Stimulated activated CD8-positive, alpha-beta memory T cell treated with anti-CD3 and anti-CD28 coated beads, Interleukin-2, amount 100 ng/mL, for 1 hour (primary cell): ENCODE results near the gene DLG2.

Source experiments
- DNase-seq, 2 donors: peaks; one replicate each; pipeline ENCODE4 v3.0.0-alpha.2; 2020; ENCODE audit warnings: low read depth in 2 of 2

Gene DLG2

DNA sequence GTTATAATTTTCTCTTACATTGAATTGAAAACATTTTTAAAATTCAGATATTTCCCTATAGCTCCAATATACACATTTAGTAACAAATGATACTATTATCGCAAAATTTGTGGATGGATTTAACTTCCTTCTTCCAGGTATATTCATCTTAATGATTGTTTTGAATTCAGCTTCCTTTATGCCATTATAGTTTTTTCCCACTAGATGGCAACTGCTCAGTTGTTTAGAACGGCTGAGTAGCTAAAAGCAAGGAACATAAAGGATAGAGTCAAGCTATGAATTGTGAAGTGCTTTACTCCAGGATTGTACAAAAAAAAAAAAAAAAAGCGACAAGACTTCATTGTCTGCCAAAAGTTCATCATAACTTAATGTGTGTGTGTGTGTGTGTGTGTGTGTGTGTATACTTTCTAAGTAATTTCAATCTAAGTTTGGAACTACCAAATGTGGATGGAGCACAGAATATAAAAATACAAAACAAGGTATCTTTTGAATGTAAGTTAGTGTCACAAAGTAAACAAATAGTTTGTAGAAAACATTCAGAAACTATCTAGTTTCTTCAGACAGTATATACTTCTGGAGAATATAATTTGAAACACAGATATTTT, 846.4 kb downstream of the DLG2 start:
- DNase-seq: no peak

DNA sequence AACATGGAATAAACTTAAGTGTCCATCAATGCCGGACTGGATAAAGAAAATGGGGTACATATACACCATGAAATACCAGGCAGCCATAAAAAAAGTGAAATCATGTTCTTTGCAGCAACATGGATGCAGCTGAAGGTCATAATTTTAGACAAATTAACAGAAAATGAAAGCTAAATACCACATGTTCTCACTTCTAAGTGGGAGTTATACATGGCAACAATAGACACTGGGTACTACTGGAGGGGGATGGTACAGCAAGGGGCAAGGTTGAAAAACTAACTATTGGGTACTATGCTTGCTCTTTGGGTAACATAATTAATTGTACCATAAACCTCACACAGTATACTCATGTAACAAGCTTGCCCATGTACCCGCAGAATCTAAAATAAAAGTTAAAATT, 851.6 kb downstream of the DLG2 start:
- DNase-seq: no peak

DNA sequence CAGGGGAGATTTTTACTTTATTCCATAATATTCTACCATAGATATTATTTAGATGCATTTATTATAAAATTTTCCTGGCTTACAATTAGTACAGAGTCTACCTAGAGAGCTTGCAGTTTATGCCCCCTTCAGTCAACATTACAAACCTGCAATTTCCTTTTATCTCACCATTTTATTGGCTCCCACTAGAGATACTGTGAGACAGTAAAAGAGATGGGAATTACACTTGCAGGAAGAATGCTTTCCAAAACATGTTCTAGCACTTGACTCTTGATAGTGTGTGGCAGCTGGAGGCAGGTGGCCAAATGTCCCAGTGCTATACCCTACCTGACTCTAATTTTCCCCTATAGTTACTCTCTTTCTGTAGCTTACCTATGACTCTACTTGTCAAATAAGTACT, 863.2 kb downstream of the DLG2 start:
- no peak for DNase-seq

DNA sequence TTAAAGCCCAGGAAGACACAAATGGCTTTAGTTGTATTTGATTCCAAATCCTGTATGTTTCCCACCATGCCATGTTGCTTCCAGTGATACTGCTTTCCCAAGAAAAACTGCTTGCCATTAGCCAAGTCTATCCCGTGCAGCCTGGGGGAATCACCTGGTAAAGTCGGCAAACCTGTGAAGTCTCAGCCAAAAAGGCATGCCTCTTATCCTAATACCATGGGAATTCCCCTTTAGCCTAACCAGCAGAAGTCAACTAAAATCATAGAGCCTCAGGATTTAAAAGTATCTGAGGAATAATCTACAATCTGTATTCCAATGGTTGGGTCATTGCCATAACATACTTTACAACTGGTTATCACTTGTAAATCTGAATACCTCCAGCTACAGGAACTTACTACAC, 869.4 kb downstream of the DLG2 start:
- no peak for DNase-seq

DNA sequence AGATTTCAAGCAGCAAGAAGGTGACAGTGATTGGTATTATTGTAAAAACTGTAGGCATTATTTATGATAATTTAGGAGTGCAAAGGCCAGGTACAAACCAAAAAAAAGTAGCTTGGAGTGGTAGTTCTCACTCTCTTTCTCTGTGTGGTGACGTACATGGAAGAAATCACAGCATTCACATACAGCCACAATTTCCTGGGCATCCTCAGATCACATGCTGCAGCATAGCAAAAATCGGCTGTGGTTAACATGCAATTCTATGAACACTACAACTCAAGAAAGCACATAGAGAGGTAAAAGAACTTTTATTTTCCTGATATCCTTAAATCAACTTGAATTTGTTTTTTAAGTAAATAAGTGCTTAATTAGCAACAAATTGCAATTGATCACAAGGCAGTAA, 875.8 kb downstream of the DLG2 start:
- DNase-seq: no peak

DNA sequence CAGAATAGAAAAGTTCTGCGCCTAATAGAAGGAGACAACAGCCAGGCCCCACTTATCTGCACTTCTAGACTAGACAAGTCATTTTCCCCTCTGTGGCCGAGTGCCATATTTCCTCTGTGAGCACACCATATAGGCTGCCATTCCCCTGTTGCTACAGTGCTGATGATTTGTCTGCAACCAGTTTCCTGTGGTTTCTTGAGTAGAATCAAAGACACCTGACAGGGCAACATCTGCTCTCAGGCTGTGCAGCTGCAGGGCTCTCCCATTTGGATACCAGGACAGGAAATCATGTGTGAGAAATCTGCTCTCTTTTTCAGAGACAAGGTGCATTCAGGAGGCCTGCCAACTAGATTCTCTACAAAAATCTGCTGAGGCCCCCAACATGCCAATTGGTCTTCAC, 879.3 kb downstream of the DLG2 start:
- DNase-seq: no peak

DNA sequence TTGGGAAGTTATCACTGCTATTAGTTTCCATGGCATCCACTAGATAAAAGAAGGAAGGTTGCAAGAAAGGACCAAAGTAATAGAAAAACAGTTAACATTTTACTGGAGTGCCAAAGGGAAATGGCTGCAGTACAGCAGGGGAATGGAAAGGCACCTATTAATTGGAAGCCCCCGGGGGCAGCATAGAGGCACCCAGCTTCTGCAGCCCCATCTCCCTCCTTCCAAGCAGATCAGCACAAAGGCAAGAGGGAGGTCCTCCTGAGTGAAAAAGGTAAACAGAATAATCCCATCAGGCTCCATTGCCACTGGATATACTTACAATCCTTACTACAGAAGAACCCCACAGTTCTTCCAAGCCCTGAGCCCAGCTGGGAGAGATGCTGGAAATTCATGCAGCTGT, 887.1 kb downstream of the DLG2 start:
- DNase-seq: no peak

DNA sequence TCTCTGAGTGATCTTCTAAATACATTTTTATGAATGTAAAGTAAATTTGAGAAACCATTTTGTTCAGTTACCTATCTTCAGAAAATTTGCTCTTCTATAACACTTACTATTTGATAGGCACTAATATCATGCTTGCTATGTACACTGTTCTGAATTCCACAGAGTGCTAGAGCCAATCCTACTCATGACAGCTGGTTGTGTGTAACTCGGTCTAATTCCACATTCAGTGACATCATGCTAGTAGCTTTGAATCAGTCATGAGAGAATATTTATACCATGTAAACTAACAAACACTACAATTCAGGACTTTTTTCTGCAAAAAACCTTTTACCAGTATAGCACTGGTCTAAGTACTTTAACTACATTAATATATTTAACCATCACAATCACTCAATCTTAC, 902.9 kb downstream of the DLG2 start:
- no peak for DNase-seq

DNA sequence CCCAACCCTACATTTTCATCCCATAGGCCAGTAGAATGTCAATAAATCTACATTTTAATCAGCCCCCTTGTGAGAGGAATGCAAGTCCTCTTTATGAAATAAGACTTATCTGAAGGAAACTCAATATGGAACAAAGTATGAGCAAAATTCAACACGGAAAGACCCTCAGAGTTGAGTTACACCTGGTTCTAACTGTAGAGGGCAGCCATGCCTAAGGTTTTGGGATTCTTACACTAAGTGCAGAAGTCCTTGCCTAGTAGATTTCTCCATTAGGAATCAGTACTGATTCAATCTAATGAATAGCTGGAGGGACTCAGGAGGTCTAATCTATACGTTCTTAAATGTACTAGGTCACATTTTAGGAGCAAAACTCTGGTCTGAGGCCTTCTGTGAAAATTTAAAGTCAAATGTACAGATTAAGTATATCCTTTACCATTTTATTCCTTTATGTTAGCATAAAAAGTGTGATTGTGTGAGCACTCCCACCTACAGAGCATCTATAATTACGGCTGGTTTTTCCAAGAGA, 904.5 kb downstream of the DLG2 start:
- no peak for DNase-seq

DNA sequence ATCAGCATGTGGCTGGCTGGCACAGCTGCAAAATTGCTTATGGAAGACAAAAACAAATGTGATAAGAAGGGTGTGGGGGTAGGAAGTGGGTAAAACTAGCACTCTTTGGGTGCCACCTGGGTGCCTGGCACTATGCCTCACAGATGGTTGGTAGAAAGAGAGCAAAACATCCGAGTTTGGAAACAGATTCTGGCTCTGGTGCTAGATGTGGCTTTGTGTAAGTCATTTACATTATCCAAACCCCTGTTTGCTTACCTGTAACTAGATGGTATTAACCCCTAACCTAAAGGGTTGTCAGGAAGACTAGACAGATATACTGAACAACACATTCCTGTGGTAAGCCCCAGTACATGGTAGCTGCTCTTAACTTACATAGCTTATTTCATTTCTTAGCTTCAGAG, 905.6 kb downstream of the DLG2 start:
- DNase-seq: no peak

DNA sequence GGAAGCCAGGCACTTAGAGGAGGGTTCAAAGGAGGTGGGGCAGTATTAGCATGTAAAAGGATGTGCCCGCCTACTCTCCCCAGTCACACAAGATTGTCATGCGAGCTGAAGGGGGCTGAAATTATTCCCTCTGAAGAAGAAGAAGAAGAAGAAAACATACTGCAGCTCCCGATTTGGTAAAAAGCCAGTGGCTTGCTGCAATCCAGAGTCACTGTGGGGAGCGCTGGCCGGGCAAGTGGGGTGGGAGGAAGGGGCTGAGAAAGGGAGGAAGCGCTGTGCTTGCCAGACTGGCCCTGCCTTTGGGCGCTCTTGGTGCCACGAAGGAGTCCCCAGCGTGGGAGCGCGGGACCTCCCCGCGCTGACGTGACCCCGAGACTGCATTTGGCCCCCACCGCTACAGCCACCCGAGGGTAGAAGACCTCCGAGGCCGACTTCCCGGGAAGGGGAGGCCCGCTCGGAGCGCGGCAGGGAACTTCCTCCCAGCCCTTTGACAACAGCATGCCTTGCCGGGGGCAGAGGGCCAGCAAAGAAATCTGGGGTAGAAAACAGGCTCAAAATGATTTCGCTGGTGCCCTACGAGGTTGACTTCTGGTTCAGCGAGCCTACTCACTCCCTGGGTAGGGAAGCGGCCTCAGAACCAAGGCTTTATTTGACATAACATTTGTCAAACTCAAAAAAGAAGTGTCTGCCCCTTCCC, 906.3 kb downstream of the DLG2 start:
- DNase-seq: no peak

DNA sequence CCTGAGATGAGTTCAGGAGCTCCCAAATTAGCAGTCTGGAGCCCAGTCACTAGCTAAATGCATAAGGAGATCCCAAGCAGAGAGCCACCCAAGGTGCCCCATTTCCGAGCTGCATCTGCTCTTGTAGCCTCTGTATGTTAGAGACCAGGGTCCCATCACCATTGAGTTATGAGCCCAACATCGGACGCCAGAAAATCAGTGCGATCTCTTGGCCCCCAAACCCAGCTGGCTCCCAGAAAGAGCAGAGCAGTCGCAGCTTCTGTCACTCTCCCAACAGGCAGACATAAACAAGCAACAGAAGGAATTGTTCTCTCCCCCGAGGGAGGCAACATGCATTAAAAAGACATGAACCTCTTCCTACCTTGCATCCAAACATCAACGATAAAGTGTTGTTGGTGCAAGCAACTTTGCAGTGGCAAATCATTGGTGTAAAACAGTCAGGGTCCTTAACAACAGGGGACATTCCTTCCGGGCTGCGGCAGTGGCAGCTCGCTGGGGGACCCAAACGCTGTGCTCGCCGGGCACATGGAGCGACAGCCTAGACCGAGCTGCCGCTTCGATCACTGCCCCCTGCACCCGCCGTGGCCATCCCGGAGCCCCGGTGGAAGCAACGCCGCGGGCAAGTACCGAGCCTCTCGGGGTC, 907.1 kb downstream of the DLG2 start:
- no peak for DNase-seq

DNA sequence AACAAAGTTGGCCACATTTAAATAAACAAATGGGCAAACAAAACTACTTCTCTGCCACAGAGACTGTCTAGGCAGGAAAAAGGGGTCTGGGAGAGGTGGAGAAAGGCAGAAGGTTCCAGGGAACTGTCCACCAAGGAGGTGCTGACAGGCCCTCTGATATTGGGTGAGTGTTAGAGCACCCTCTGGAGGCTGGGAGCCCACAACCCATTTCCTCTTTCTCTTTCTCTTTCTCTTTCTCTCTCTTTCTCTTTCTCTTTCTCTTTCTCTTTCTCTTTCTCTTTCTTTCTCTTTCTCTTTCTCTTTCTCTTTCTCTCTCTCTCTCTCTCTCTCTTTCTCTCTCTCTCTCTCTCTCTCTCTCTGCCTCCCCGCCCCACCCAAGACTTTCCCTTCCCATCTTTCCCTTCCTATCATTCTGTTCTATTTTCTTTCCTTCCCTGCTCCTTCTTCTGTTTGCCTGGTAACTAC, 912.8 kb downstream of the DLG2 start:
- no peak for DNase-seq

DNA sequence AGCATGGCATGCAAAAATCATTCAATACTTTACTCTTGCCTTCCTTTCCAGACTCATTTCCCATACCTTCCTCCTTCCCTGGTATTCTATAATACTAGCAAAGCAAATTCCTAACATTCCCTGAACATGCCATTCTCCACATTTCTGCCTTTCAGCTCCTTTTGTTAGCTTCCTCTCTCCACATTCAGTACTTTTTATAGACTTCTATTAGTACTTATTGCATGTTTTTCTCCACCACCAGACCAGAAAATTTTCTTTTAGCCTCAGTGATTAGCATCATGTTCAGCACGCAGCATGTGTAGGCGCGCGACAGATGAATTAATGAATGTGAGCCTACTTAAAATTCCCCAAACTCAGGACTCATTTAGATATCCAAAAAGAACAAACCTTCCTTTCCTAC, 935.3 kb downstream of the DLG2 start:
- no peak for DNase-seq

DNA sequence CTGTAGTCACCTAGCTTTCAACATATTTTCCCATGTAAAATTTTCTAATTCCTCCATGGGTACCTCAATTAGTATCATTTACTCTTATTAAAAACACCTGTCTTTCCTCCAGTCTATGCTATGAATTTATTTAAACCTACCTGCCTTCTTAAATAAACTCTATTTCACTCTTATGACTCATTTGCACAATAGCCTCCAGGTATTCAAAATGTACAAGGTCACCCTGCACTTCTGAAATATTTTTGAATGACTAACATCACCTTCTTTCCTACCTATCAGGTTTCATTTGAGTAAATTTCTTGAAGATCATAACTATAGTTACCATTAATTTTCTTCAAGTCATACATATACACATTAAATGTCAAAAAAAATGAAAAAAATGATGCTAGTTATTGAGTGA, 939.7 kb downstream of the DLG2 start:
- DNase-seq: no peak

DNA sequence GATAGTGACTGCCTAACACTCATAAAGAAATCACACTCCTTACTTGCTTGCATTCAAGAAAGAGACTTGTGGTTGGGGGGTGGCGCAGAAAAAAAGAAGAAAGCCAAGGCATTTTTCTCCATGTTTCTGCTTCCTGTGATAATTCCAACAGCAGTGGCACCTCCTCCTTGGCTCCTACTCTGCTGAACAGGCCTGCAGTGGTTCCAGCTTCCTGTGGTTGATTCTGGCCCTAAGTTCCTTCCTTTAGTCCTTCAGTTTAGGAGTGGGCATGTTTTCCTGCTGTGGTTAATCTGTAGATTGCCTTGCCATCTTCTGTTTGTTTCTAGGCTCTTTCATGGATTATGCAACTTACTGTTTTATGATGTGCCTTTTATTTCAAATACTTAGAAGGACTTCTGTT, 940.4 kb downstream of the DLG2 start:
- no peak for DNase-seq

DNA sequence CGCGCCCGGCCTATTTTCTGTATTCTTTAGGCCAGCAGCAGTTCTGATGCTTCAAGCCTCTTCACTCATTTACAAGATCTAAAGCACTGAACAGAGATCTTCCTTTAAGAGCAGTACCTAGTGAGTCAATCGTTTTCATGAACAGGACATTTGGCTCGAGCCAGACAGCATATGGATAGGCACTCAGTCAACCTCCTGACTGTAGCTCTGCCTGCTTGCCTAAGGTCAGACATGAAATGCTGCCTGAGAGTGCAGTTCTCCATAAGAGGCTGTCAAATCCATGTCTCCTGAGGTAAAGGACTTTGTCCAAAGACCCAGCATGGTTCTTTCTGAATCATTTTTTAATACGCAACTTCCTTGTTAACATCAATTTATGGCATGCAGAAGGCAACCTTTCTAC, 941.2 kb downstream of the DLG2 start:
- no peak for DNase-seq

DNA sequence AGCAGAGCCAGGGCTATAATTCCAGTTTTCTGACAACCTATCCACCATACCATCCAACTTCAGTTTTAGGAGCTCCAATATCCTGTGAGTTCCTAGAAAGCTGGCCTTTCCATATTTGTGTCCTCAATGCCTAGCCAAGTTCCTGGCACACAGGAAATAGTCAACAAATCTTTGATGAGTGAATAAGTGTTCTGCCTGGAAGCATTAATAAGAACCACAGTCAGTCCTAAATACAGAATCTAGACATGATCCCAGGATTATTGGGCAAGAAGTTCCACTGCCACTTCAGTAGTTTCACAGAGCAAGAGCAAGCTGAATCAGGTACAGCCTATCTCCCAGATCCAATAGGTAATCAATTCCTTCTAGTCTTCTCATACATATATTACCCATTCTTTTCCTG, 942.0 kb downstream of the DLG2 start:
- DNase-seq: no peak

DNA sequence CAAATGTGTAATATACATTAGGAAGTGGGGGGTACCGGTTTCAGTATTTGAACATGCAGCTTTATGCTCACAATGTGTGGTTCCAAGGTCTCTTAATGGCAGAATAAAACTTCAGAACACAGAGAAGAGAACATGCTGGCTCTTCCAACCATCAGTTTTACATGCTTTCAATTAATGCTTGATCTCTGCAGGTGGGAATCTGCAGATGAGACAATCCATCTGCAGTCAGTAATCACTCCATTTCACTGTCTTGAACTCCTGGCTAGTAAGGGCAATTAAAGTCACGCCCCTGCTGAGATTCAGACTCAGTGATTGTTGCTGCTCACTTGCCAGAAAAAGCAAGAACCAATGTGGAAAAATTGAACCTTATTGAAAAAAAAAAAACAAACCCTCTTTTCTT, 945.7 kb downstream of the DLG2 start:
- DNase-seq: no peak

DNA sequence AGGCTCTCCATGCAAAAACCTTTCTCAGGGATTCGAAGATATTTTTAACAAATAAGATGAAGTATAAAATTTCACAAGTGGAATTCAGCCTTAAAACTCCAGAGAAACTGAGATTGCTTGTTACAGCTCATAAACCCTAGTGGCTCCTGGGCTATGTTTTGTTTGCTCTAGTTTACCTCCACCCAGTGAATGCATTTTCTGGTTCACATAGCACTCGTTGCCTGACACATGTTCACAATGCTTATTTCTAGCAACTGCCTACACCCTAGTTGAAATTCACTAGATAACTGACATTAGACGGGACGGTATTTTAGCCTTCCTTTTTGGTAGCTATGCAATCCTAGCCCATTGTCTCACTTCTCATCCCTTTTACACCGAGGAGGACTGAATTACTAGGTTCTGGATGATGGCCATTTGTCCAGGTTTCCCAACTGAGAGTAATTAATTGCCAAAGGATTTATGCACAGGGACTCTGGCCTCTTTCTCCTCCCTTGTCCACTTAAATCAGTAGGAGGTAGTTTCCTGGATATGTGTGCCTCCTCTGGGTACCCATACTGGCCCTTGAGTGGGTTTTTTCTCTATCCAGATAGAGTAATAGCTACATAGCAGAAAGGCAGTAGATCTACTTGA, 951.6 kb downstream of the DLG2 start:
- DNase-seq: no peak

DNA sequence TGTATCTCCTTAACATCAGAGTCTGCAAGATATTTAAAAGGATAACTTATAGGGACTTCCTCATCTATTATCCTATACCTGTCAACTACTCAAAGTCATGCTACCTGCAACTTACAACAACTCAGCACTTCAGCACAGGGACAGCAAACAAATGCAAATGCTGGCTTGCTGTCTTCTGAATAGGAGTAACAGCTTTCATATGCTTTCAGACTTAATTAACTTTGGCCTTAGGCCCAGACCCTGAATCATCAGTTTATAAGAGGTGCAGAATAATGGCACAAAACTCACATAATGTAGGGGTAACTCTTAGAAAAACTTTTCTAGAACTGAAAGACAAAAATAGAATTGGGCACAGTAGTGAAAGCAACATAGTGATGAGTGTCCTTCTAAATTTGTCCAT, 953.4 kb downstream of the DLG2 start:
- DNase-seq: no peak

DNA sequence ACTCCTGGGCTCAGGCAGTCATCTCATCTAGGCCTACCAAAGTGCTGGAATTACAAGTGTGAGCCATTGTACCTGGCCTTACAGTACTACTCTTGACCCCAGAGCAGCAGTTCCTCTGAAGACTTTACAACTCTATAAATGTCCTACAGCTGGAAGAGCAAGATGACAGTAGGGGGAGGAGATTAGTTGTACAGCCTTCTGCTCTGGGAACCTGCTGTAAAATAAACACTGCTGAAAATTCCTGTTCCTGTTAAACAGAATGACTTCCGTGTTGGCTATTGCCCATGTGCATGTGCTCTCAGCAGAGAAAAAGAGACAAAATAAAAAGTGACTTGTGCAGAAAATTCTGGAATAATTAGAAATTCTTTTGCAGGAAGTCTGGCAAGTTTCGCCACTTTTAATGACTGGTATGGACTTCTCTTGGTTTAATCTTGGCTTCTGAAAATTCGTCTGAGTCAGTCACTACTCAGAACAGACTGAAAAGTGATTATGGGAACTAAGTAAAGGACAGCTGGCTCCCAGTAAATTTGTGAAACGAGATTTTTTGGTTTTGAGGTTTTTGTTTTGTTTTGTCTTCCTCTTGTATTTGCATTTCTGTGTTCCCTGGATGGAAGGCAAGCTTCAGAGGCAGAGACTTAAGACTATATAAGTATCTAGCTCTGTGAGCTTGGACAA, 955.7 kb downstream of the DLG2 start:
- DNase-seq: no peak
